K562 (cell line): ENCODE results near the gene PRDM4. TPM values are rescaled to one million over a fixed set of nuclear protein-coding genes. Genes with fewer than 3 reads are reported as not detected.

Experiments used
- ARID4B ChIP-seq: sonication (generic); formaldehyde crosslinking; IDR thresholded peaks from 2 replicates; pipeline ENCODE4 v1.8.0; 2022; ENCODE audit warnings: mild to moderate bottlenecking, missing genetic modification reagents
- ARNT ChIP-seq, 2 experiments: fragments of 450-650 bp; IDR thresholded peaks; 2 replicates each; pipeline ENCODE4 v1.6.1; 2016; ENCODE audit warnings: mild to moderate bottlenecking in 1 of 2
- ATF7 ChIP-seq: fragments of 450-650 bp; IDR thresholded peaks from 2 replicates; pipeline ENCODE4 v1.7.1; 2014; ENCODE audit warnings: mild to moderate bottlenecking, moderate library complexity
- GMEB1 ChIP-seq: fragments of 250-450 bp; sonication (Bioruptor Pico); IDR thresholded peaks from 2 replicates; pipeline ENCODE4 v1.4.0; 2020; ENCODE audit warnings: mild to moderate bottlenecking
- PHTF2 ChIP-seq: fragments of 250-450 bp; sonication (Bioruptor Pico); IDR thresholded peaks from 2 replicates; pipeline ENCODE4 v1.5.0; 2021; ENCODE audit warnings: mild to moderate bottlenecking
- PML ChIP-seq: IDR thresholded peaks from 2 replicates; pipeline ENCODE4 v1.6.1; 2012; ENCODE audit warnings: low read length, inconsistent platforms
- POLR2B ChIP-seq: fragments of 450-650 bp; IDR thresholded peaks from 2 replicates; pipeline ENCODE4 v1.6.1; 2018; ENCODE audit warnings: low read depth; ENCODE audit not compliant: partially characterized antibody
- RCOR1 ChIP-seq, 2 experiments: IDR thresholded peaks; 2 replicates each; pipeline ENCODE4 v1.6.1; 2012; ENCODE audit warnings: low read depth in 2 of 2, low read length in 2 of 2, borderline replicate concordance in 1 of 2, improper control_type of control experiment in 1 of 2
- RFX1 ChIP-seq: fragments of 450-650 bp; IDR thresholded peaks from 2 replicates; pipeline ENCODE4 v1.6.1; 2016; ENCODE audit warnings: mild to moderate bottlenecking, moderate library complexity
- UBTF ChIP-seq, 2 experiments: IDR thresholded peaks; 2 replicates each; pipeline ENCODE4 v1.6.1; 2012; ENCODE audit warnings: improper control_type of control experiment in 2 of 2, low read depth in 2 of 2, low read length in 2 of 2, borderline replicate concordance in 1 of 2
- ZNF121 ChIP-seq: sonication (generic); formaldehyde crosslinking; conservative IDR thresholded peaks from 2 replicates; pipeline ENCODE4 v1.8.0; 2022; ENCODE audit warnings: missing genetic modification reagents
- ZNF184 ChIP-seq: sonication (generic); formaldehyde crosslinking; IDR thresholded peaks from 2 replicates; pipeline ENCODE4 v1.5.0; 2020; ENCODE audit warnings: missing genetic modification reagents
- ZNF609 ChIP-seq: sonication (generic); formaldehyde crosslinking; IDR thresholded peaks from 2 replicates; pipeline ENCODE4 v1.8.1; 2023; ENCODE audit warnings: missing genetic modification reagents, mild to moderate bottlenecking, borderline replicate concordance
- polyA plus RNA-seq, 8 experiments: library from polyadenylated mRNA; depleted of rRNA in 4 of 8; stranded (reverse) in 5 of 8; unstranded in 3 of 8; fragments of >200 nt; fragmentation: Nextera tagmentation in 2 of 8; fragmentation: Illumina TruSeq in 1 of 8; extraction: Ambion mirVana in 2 of 8; extraction: Trizol in 1 of 8; gene quantifications; 2 replicates each; pipeline versions ENCODE4 v1.2.1 to v1.2.3, GENCODE V29; 2011 to 2014; ENCODE audit warnings: inconsistent platforms in 1 of 8, missing spikeins in 1 of 8
- total RNA-seq, 7 experiments: library from RNA; depleted of rRNA in 6 of 7; stranded (reverse); fragments of >200 nt in 6 of 7; fragmentation: Illumina TruSeq in 2 of 7; extraction: Trizol in 2 of 7; gene quantifications; 2 replicates each; pipeline versions ENCODE4 v1.2.1 to v1.2.3, GENCODE V29; 2011 to 2021; ENCODE audit warnings: low replicate concordance in 1 of 7
- TF ChIP-seq, protein P1 (sequence below): IDR thresholded peaks from 2 replicates; pipeline ENCODE4 v1.6.1; 2011; ENCODE audit not compliant: insufficient read length; ENCODE audit errors: extremely low read depth

PRDM4 gene
- total and polyA plus RNA-seq, 9 of the 15 experiments (the other 6 are each of a cell fraction or from before 2014, with no cell fraction given): 5.9 to 26.0 (median 20.0) TPM

GRCh38 chr12:107759410-107759809 is 1.5 kb downstream of the PRDM4 start (continued):
- TF ChIP-seq ZNF609 (CRISPR knock-in tag): 0 out of 2 replicates have a peak, but pooled peaks have one; percentile 4
- TF ChIP-seq ATF7: peak; percentile 63
- no peak for TF ChIP-seq ARID4B
- TF ChIP-seq POLR2B: no peak
- TF ChIP-seq ZNF121: no peak
- TF ChIP-seq RFX1: no peak
- peak in 1 of 2 experiments; percentile 66; a peak in 2 of 4 replicates for TF ChIP-seq RCOR1 (IDR thresholded peaks at IDR 0.05; ENCODE audit: borderline replicate concordance in 1 of 2, low read depth in 2 of 2, low read length in 2 of 2)
- no peak for TF ChIP-seq PHTF2 (CRISPR knock-in tag)
- no peak for TF ChIP-seq ZNF184 (CRISPR knock-in tag)
- peak; percentile 33; the same call in 1 of the 2 replicates for TF ChIP-seq GMEB1
- TF ChIP-seq, protein P1, sequence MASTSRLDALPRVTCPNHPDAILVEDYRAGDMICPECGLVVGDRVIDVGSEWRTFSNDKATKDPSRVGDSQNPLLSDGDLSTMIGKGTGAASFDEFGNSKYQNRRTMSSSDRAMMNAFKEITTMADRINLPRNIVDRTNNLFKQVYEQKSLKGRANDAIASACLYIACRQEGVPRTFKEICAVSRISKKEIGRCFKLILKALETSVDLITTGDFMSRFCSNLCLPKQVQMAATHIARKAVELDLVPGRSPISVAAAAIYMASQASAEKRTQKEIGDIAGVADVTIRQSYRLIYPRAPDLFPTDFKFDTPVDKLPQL: no peak
- TF ChIP-seq PML: peak; percentile 32; the same call in 1 of the 2 replicates
- no peak for TF ChIP-seq UBTF (IDR thresholded peaks at IDR 0.05; ENCODE audit: borderline replicate concordance in 1 of 2, low read depth in 2 of 2, low read length in 2 of 2)
- TF ChIP-seq ARNT (IDR thresholded peaks at IDR 0.05): no peak
